K562 (cell line): Measurements from ENCODE around the gene MTSS2. TPM values are rescaled to one million over a fixed set of nuclear protein-coding genes. Genes with fewer than 3 reads are reported as not detected.

Experiments
- ATAC-seq: fragments of 200-7000 bp; cut with Tn5 transposase; 3 replicates; pipeline ENCODE4 v1.9.1; 2020; ENCODE audit warnings: moderate library complexity
- BruUV-seq: library from RNA; stranded (reverse); fragments of 400-500 nt; replicated peaks from 2 replicates; lab custom pipeline; 2021; lab: Mats Ljungman, UMichigan
- CTCF ChIA-PET: fragments of 300-600 bp; formaldehyde crosslinking; extraction: SDS; loops from one replicate; lab custom pipeline; 2021; ENCODE audit warnings: low intra/inter-chr PET ratio; lab: Yijun Ruan, JAX
- POLR2A ChIA-PET: fragments of 300-600, 350-650 bp; sonication (Branson Sonifier 250); formaldehyde crosslinking; extraction: SDS; loops from one replicate; lab custom pipeline; 2021; ENCODE audit warnings: antibody characterized with exemption, inconsistent platforms; lab: Yijun Ruan, JAX
- DNase-seq, 4 experiments: peaks; one replicate each; pipeline versions ENCODE4 v3.0.0 to v3.0.0-alpha.2; 2011 to 2018; ENCODE audit warnings: low spot score in 3 of 4, mixed read lengths in 3 of 4; ENCODE audit errors: extremely low read depth in 1 of 4
- FAIRE-seq: peaks from 2 replicates; lab custom pipeline; 2011; peaks lifted over from hg19 to GRCh38; lab: Jason Lieb, UNC
- H2AFZ ChIP-seq: 2 replicates; pipeline ENCODE4 v1.6.0; 2011; ENCODE audit warnings: low read depth, low read length, control low read depth, inconsistent platforms
- H3K27ac ChIP-seq: fragments of 200-600 bp; 3 replicates; pipeline ENCODE4 v1.8.0; 2011; ENCODE audit warnings: low read depth, mild to moderate bottlenecking, control low read depth, inconsistent platforms, low read length, moderate library complexity, mixed read lengths; ENCODE audit errors: extremely low read depth
- H3K27me3 ChIP-seq, 2 experiments: fragments of 300-600 bp in 1 of 2; 2 replicates in 1 of 2; 3 replicates in 1 of 2; pipeline versions ENCODE4 v1.6.0 to v1.8.0; 2011; ENCODE audit warnings: inconsistent platforms in 2 of 2, low read length in 2 of 2, mild to moderate bottlenecking in 1 of 2, mixed read lengths in 1 of 2, moderate library complexity in 1 of 2; ENCODE audit not compliant: control insufficient read depth in 2 of 2, insufficient read depth in 2 of 2
- H3K36me3 ChIP-seq: fragments of 300-600 bp; 3 replicates; pipeline ENCODE4 v1.8.0; 2011; ENCODE audit warnings: mild to moderate bottlenecking, low read length, inconsistent platforms; ENCODE audit not compliant: control insufficient read depth, insufficient read depth
- H3K4me1 ChIP-seq, 2 experiments: fragments of 200-600 bp in 1 of 2; replicated peaks in 1 of 2; 2 replicates in 1 of 2; 3 replicates in 1 of 2; pipeline versions ENCODE4 v1.5.1 to v1.8.0; 2011; ENCODE audit warnings: inconsistent platforms in 2 of 2, low read length in 2 of 2, mild to moderate bottlenecking in 1 of 2, mixed read lengths in 1 of 2, moderate library complexity in 1 of 2; ENCODE audit not compliant: control insufficient read depth in 2 of 2, insufficient read depth in 2 of 2
- H3K4me2 ChIP-seq: 2 replicates; pipeline ENCODE4 v1.6.1; 2011; ENCODE audit warnings: low read length, control low read depth, inconsistent platforms, mixed read lengths; ENCODE audit not compliant: insufficient read depth
- H3K4me3 ChIP-seq: fragments of 200-600 bp; sonication (generic), shearing (Covaris generic); 2 replicates; pipeline ENCODE4 v1.5.1; 2016; ENCODE audit warnings: control low read depth, inconsistent platforms
- H3K79me2 ChIP-seq: fragments of 200-600 bp; 3 replicates; pipeline ENCODE4 v1.8.0; 2011; ENCODE audit warnings: low read length, inconsistent platforms; ENCODE audit not compliant: control insufficient read depth, insufficient read depth
- H3K9ac ChIP-seq, 2 experiments: 2 replicates each; pipeline versions ENCODE4 v1.6.0 to v1.6.1; 2011; ENCODE audit warnings: low read depth in 2 of 2, low read length in 2 of 2, control low read depth in 1 of 2, inconsistent platforms in 1 of 2, mild to moderate bottlenecking in 1 of 2, mixed read lengths in 1 of 2; ENCODE audit not compliant: insufficient read depth in 1 of 2
- H3K9me1 ChIP-seq: one replicate; pipeline ENCODE4 v1.6.0; 2011; ENCODE audit warnings: inconsistent platforms, mild to moderate bottlenecking, low read length, moderate library complexity; ENCODE audit not compliant: control insufficient read depth, insufficient read depth
- H3K9me3 ChIP-seq: replicated peaks from 2 replicates; pipeline ENCODE4 v1.5.1; 2011; ENCODE audit warnings: low read depth, low read length, inconsistent platforms; ENCODE audit not compliant: control insufficient read depth, insufficient read depth
- H4K20me1 ChIP-seq: replicated peaks from 2 replicates; pipeline ENCODE4 v1.6.1; 2011; ENCODE audit warnings: low read length, inconsistent platforms, mixed read lengths; ENCODE audit not compliant: control insufficient read depth, insufficient read depth
- C11orf30 ChIP-seq: fragments of 450-650 bp; IDR thresholded peaks from 2 replicates; pipeline ENCODE4 v1.6.1; 2016; ENCODE audit warnings: low read depth, mild to moderate bottlenecking
- HCFC1 ChIP-seq: IDR thresholded peaks from 2 replicates; pipeline ENCODE4 v1.6.1; 2012; ENCODE audit warnings: low read depth, low read length, improper control_type of control experiment
- MAFF ChIP-seq: IDR thresholded peaks from 2 replicates; pipeline ENCODE4 v1.6.1; 2012; ENCODE audit warnings: low read length, improper control_type of control experiment
- MAFG ChIP-seq: fragments of 450-650 bp; conservative IDR thresholded peaks from 2 replicates; pipeline ENCODE4 v1.6.1; 2016; ENCODE audit warnings: missing genetic modification characterization, missing compliant biosample characterization
- NFE2 ChIP-seq: IDR thresholded peaks from 2 replicates; pipeline ENCODE4 v1.6.1; 2014; ENCODE audit warnings: antibody characterized with exemption, low read depth
- PTRF ChIP-seq: fragments of 450-650 bp; IDR thresholded peaks from 2 replicates; pipeline ENCODE4 v1.6.1; 2016; ENCODE audit warnings: mild to moderate bottlenecking, missing genetic modification characterization, missing compliant biosample characterization
- RREB1 ChIP-seq: fragments of 250-450 bp; sonication (Bioruptor Pico); IDR thresholded peaks from 2 replicates; pipeline ENCODE4 v1.4.0; 2020
- ZNF311 ChIP-seq: fragments of 250-450 bp; sonication (Bioruptor Pico); IDR thresholded peaks from 2 replicates; pipeline ENCODE4 v1.4.0; 2020; ENCODE audit warnings: mild to moderate bottlenecking, moderate library complexity
- ZNF316 ChIP-seq: fragments of 450-650 bp; IDR thresholded peaks from 2 replicates; pipeline ENCODE4 v1.6.1; 2016
- WGBS: fragments of 100-300 bp; shearing (Covaris generic); methylation state at CpG from one replicate; pipeline ENCODE4 v1.1.6; 2016; ENCODE audit warnings: low coverage, mixed read lengths; ENCODE audit not compliant: insufficient coverage; ENCODE audit errors: missing lambda C conversion rate; 5-methylcytosine and 5-hydroxymethylcytosine counted together
- in situ Hi-C: fragments of 300-500 bp; cut with MboI; formaldehyde crosslinking; loops from 4 replicates; pipeline ENCODE4 v1.15.0; 2018; ENCODE audit warnings: inconsistent platforms, mixed read lengths
- intact Hi-C: fragments of 100-400 bp; cut with micrococcal nuclease; formaldehyde crosslinking; loops from 2 replicates; pipeline ENCODE4 v1.14.2; 2022
- polyA plus RNA-seq, 8 experiments: library from polyadenylated mRNA; depleted of rRNA in 4 of 8; stranded (reverse) in 5 of 8; unstranded in 3 of 8; fragments of >200 nt; fragmentation: Nextera tagmentation in 2 of 8; fragmentation: Illumina TruSeq in 1 of 8; extraction: Ambion mirVana in 2 of 8; extraction: Trizol in 1 of 8; gene quantifications; 2 replicates each; pipeline versions ENCODE4 v1.2.1 to v1.2.3, GENCODE V29; 2011 to 2014; ENCODE audit warnings: inconsistent platforms in 1 of 8, missing spikeins in 1 of 8
- total RNA-seq, 7 experiments: library from RNA; depleted of rRNA in 6 of 7; stranded (reverse); fragments of >200 nt in 6 of 7; fragmentation: Illumina TruSeq in 2 of 7; extraction: Trizol in 2 of 7; gene quantifications; 2 replicates each; pipeline versions ENCODE4 v1.2.1 to v1.2.3, GENCODE V29; 2011 to 2021; ENCODE audit warnings: low replicate concordance in 1 of 7

The MTSS2 gene
- total and polyA plus RNA-seq, 9 of the 15 experiments (the other 6 are each of a cell fraction or from before 2014, with no cell fraction given), result 0.11 to 60.3 (median 16.9) TPM

GRCh38 chr16:70652322-70652721 lies 33.5 kb downstream of the MTSS2 start:
- no peak overlapping the region for H2AFZ ChIP-seq
- H3K36me3 ChIP-seq, result no peaks in the 10 kb centered on the region
- TF ChIP-seq ZNF316 (peak; percentile 86), PTRF (no peak), MAFF (peak; percentile 51; the same call in 1 of the 2 replicates), ZNF311 (CRISPR knock-in tag) (no peak), MAFG (peak; percentile 81), NFE2 (peak; percentile 57), C11orf30 (peak; percentile 78), RREB1 (CRISPR knock-in tag) (no peak), HCFC1 (no peak)
- TF ChIP-seq, all 486 proteins: peak for 5
- Histone ChIP-seq H3K4me2 (no peak overlapping the region), H3K9ac (no peak overlapping the region), H3K9me1 (no peaks in the 10 kb centered on the region), H4K20me1 (no peaks in the 10 kb centered on the region), H3K9me3 (no peaks in the 10 kb centered on the region), H3K27me3 (peaks cover 2 to 11% of the 10 kb centered on the region in 2 experiments; a peak in 3 of 5 replicates), H3K4me1 (peaks cover 6 to 24% of the 10 kb centered on the region in 2 experiments), H3K79me2 (no peaks in the 10 kb centered on the region), H3K4me3 (no peak overlapping the region), H3K27ac (no peak overlapping the region)
- intact Hi-C loops, result loop anchor here (2.0 to 10.0 kb wide), 4 partner anchors 75 to 275 kb away; partner anchors contain the start of genes COG4 and SF3B3
- ChIA-PET CTCF (interaction anchor here (0.6 kb wide), 1 partner anchor 12 kb away, joined by 4 read pairs; no protein-coding TSS in a partner anchor), POLR2A (interaction anchor here (0.5 to 0.6 kb wide), 2 partner anchors 74 to 398 kb away, joined by 3 read pairs; no protein-coding TSS in a partner anchor)
- no TSS peak for BruUV-seq
- ATAC-seq (no peak), FAIRE-seq (no peak), DNase-seq (no peak)
- in situ Hi-C loops, result no loop called here
- WGBS, result 16% methylated on average over 2 of the region's 2 CpGs
